GM19328 (cell line): Measurements from ENCODE around the gene SGCA.

Experiments
- ATAC-seq: cut with Tn5 transposase; IDR thresholded peaks from one replicate; pipeline ENCODE4 v1.9.1; 2021; ENCODE audit warnings: mild to moderate bottlenecking, moderate library complexity; ENCODE audit not compliant: unreplicated experiment

The SGCA gene

DNA sequence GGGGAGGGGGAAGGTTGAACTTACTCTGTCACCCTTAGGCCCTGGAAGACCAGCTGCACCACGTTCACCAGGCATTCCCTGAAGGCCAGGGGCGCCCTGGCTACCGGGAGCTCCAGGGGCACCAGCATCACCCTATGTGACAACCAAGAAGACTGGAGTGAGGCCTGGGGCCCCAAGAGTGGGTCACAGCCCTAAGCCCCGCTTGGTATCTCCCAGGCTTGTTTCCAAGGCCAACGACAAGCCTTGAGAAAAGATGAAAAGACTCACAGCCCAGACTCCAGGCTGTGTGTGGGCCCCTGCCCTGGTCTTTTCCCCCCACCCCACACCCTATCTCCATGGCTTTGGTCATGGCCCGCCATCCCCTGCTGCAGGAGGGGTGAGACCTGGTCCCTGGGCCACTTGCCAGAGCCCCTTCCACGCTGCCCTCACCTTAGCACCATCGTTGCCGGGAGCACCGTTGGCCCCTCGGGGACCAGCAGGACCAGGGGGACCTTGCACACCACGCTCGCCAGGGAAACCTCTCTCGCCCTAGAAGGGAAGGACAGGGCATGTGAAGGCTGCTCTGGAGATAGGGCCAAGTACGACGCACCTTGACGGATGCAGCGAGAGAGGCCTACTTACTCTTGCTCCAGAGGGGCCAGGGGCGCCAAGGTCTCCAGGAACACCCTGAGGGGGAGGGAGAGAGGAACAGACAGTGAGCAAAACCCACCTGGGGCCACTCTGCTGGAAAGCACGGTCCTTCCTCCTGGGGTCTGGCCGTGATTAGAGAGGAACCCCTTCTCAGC lies 25.7 kb downstream of the SGCA start:
- no peak for ATAC-seq

DNA sequence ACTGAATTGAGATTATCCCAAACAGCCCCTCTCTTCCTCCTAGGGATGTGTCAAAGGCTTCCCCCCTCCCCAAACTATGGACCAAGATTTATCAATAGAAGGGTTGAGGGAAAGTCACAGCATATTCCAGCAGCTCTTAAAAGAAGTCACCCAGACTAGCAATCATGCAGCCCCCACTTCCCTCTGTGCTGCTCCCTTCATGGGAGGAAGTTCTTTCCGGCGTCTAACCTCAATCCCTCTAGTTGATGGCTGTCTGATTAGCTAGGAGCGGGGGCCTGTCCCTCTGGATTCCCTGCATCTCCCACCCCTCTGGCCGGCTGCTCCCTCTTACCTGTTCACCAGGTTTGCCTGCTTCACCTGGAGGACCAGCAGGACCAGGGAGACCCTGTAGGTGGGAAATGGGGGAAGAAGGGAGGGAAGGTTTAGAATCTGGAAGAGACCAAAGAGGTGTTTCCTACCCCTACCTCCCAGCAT lies 26.4 kb downstream of the SGCA start:
- no peak for ATAC-seq

DNA sequence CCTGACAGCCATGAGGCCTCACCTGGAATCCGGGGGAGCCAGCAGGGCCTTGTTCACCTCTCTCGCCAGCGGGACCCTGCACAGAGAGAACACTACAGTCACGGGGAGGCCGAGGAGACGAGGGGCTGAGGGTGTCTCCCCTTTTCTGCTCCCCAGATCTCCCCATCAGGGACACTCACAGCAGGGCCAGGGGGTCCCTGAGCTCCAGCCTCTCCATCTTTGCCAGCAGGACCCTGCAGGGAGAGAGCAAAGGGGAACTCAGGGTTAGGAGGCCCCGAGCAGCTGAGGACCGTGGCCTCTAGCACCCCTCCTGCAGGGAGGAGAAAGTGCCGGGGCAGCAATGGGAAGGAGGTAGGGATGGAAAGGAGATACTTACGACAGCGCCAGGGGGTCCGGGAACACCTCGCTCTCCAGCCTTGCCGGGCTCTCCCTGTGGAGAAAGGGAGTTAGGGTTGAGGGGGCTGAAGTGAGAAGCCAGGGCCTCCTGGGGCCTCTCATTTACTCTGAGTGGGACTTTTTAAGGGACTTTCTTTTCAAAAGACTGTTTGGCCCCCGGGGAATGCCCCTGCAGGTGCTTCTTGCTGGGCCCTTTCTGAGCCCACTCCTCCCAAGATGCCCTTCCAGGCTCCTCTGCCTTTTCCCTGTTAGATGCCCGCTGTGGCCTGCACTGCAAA lies 26.9 kb downstream of the SGCA start:
- ATAC-seq, result no peak

DNA sequence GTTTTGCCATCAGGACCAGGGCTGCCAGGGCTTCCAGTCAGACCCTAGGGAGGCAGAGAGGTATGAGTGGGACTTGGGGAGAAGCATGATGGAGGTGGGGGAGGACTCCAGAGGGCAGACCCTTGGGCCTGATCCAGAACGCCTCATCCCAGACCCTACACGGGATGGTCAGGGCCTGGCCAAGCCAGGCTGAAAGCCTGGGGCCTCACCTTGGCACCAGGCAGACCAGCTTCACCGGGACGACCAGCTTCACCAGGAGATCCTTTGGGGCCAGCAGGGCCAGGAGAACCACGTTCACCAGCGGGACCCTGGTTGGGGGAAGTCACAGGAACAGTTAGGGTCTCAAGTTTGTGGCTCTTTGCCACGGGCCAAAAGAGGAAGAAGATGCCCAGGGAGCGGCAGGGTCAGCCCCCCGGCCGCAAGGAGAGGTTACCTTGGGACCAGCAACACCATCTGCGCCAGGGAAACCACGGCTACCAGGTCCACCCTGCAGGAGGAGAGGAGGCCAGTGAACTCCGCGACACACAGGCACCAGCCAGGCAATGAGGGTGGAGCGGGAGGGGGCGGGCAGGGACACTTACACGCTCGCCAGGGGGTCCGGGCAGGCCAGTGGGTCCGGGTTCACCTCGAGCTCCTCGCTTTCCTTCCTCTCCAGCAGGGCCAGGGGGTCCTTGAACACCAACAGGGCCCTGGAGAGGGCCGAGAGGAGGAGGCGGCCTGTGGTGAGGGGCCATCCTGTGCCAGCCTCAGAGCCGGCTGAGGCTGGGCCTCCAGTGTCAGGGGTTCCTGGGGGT lies 28.5 kb downstream of the SGCA start:
- ATAC-seq, result no peak

DNA sequence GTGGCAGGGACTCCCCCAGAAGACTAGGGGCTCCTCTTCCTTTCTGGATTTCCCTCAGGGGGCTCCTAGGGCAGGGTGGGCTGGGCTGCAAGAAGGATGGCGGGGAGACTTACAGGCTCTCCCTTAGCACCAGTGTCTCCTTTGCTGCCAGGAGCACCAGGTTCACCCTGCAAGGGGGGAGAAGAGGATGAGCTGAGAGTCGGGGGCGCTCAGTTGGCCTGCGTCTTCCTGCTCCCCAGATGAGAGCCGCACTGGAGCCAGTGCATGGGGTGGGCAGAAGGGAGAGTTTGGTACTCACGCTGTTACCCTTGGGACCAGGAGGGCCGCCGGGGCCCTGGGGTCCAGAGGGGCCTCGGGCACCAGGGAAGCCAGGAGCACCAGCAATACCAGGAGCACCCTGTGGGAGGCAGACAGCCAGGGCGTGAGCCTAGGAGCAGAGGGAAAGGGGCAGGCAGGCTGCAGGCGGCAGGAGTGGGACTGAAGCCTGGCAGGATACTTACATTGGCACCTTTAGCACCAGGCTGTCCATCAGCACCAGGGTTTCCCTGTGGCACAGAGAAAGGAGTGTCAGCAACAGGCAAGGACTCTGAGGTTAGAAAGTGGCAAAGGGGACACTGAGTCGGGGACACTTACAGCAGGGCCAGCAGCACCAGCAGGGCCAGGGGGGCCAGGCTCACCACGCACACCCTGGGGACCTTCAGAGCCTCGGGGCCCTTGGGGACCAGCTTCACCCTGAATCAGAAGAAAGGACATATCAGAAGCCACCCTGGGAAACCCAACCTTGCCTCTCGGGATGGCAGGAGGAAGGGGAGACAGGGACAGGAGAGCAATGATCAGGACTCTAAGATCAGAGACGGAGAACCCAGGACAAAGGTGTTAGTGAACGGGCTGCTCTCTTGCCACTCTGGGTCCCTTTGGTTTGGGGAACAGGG lies 29.4 kb downstream of the SGCA start:
- no peak for ATAC-seq

DNA sequence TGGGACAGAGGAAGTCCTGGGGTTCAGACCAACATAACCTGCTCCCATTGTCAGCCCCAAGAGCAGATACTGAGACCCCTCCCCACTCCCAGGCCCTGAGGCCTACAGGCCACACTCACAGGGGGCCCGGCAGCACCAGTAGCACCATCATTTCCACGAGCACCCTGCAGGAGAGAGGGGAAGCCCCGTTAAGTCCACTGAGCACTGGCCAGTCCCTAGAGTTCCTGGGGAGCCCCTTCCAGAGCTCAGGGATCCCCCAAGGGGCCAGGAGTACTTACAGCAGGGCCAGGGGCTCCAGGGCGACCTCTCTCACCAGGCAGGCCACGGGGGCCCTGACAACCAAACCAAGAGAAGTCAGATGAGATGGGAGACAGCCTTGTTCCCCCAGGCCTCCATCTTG lies 30.2 kb downstream of the SGCA start:
- ATAC-seq, result no peak

DNA sequence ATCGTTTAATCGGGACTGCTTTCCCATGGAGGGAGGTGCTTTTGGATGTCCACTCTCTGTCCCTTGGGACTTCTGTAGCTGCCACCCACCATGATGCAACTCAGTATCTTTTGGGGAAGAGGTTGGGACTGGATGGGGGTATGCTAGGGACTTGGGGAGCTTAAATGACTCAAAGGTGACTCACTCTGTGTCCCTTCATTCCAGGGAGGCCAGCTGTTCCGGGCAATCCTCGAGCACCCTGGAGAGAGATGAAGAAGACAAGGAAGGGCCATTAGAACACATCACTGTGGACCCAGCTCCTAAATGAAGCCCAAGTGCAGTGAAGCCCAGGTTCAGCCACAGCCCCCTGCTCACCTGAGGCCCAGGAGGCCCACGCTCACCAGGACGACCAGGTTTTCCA lies 31.0 kb downstream of the SGCA start:
- no peak for ATAC-seq

DNA sequence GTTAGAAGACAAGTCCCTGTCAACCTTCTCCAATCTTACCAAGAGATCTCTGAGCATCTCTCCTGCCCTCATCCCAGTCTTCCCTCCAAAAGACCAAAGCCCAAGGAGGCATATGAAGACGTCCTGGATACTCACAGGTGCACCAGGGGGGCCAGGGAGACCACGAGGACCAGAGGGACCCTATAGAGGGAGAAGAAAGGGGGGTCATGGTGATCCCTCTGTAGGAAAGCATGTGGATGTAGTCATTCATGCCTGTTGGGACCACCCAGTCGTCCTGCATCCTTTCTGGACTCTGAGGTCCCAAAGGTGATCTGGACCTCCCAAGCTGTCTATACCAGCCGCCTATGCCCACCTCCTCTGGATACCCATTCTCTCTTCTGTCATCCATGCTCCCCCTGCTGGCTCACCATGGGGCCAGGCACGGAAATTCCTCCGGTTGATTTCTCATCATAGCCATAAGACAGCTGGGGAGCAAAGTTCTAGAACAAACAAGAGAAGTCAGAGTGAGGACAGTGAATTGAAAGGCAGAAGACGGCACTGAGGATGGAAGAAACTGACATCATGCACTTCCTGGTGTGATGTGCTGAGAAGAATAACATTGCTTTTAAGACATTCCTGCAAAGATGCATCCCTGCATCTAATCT lies 32.3 kb downstream of the SGCA start:
- ATAC-seq, result no peak

DNA sequence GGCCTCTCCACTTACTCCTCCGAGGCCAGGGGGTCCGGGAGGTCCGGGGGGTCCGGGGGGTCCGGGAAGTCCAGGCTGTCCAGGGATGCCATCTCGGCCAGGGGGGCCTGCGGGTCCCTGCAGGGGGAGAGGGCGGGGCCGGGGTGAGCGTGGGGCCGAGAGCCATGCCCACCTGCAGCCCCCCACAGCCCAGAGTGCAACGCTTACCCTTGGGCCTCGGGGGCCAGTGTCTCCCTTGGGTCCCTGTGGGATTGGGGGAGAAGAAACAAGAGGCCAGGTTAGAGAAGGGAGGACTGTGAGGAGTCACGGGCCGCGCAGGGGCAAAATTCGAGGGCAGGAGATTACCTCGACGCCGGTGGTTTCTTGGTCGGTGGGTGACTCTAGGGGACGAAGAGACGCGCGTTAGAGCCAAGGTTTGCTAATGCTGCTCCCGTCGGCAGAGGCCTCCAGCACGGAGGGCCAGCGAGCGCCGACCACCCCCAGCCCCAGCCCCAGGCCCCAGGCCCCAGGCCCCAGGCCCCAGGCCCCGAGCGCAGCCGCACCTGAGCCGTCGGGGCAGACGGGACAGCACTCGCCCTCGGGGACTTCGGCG lies 33.5 kb downstream of the SGCA start:
- no peak for ATAC-seq

DNA sequence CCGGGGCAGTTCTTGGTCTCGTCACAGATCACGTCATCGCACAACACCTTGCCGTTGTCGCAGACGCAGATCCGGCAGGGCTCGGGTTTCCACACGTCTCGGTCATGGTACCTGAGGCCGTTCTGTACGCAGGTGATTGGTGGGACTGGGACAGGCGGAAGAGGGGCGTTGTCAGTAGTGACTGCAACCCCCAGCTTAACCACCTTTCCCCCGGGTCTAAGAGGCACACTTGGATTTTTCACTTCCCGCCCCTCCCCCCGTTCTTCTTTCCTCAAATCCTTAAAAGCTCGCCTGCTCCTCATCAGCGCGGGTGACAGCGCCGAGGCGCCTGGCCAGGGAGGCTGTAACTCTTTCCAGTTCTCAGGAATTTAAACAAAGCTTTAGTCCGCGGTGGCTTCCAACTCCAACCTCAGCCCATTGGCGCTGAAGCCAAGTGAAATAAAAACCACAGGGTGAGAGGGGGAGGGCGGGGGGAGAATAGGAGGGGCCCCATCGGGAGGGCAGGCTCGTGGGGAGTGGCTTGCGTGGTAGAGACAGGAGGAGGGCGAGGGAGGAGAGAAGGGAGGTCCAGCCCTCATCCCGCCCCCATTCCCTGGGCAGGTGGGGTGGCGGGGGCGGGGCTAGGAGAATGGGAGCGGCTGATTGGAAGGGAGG lies 34.1 kb downstream of the SGCA start:
- no peak for ATAC-seq

DNA sequence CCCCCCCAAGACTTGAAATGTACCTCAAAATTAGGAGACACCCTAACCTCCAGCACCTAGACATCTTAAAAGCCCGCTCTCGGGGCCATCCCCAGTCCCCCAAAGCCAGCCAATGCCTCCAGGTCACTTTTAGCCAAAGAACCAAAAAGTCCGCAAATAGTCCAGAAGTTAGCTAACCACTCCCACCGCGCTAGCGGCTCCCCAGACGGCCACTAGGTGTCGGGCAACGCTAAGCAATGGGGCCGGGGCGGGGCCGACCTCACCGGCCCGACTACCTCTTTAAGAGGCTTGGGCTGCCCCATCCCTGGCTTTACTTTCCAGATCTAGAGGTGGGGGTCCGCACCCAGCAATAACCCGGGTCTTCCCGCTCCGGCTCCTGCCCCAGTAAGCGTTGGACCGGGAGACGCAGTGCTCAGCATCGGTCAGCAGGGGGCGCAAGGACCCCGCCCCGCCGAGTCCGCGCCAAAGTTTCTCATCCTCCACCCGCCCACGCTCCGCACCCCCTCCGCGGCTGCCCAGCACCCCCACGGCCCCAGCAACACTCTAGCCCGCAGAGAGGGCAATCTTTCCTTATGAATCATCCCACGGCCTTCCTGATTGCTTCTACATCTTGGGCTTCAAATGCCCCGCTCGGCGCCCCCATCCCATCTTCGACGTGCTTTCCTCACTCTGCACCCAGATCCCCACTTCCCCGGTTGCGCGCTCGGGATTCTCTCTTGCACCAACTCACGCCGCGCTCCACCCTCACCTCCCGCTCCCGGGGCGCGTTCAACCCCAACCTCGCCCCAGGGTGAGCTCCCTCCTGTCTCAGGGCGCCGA lies 34.9 kb downstream of the SGCA start:
- ATAC-seq, result peak; percentile 66

DNA sequence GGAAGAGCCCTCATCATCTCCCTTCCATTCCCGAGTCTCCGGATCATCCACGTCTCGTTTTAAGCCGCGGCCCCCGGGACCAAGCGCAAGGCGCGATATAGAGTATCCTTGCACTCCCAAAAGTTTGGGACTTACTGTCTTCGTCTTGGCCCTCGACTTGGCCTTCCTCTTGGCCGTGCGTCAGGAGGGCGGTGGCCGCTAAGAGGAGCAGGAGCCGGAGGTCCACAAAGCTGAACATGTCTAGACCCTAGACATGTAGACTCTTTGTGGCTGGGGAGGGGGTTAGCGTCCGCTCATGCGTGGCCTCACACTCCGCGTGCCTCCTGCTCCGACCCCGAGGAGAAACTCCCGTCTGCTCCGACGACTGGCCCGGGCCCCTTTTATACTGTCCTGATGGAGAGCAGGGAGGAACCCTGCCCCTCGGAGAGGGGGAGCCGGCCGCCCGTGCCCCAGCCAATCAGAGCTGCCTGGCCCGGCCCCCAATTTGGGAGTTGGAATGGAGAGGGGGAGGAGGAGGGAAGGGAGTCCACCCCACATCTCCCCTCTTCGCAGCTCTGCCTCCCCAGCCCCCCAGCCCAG lies 35.6 kb downstream of the SGCA start, which contains the start of gene COL1A1:
Gene COL1A1, minus strand, starts transcription at position 356 of the 579 bp plus-strand sequence. Its CDS starts 118 bp downstream, at position 238.
- ATAC-seq, result no peak

DNA sequence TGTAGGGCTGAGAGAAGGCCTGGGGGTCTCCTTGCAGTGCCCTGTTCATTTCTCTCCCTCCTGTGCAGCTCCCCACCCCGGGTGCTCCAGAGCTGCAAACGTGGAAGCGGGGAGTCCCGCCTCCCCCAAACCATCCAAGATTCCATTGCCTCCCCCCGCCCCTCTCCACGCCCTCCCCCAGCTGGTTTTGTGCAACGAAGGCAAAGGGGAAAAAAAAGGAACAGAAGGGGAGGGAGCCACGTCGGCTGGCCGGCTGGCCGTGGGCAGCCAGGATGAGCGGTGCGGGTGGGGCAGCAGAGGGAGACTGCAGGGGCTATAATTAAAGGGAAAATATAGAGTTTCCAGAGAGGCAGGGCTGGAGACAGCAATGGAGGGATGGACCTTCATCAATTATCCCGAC lies 37.3 kb downstream of the SGCA start:
- no peak for ATAC-seq

DNA sequence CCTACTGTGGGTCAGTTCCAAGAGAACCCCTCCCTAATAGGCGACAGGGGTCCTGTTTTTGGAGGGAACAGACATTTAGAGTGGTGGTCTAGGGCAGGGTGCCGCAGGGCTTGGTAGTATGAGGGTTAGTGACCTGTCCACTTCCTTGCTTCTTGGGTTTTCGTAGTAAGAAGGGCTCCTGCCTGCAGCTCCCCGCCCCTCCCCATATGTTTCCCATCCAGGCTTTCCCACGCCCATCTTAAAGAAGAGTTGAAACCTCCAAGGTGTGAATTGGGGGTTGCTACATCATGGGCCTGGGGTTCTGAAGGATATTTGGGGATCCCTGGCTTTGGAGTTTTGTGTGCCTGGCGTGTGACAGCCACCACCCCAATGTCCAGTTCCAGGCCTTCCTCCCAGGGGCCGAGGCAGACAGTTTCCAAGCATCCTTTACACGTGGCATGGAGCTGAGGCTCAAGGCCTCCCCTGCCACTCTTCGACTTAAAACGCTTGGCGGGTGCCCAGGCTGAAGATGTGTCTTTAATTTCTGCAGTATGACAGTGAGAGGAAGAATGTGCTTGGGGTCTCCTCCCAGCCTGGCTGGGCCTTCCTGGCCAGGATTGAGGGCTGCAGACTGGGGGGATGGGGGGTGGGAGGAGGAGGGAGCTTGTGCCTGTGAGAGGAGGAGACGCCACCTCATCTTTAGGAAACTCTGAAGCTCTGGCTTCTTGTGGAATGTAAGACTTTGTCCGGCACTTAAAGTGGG lies 38.0 kb downstream of the SGCA start:
- ATAC-seq, result no peak

DNA sequence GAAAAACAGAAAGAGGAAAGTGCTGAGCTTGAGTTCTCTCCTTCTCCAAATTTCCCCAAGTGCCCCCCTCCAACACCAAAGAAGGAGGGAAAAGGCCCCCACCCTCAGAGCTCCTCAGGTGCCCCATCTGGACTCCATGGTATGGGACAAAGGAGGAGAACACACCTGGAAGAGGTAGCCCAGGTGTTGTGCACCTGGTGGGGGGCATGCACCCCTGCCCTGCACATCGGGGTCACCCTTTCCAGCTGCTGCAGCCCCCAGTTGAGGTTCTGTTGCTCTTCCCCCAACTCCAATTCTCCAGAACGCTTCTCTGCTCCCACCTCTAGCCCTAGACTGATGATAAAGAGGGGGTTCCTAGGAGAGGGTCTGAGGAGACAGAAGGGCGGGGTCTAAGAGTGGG lies 38.6 kb downstream of the SGCA start:
- no peak for ATAC-seq

DNA sequence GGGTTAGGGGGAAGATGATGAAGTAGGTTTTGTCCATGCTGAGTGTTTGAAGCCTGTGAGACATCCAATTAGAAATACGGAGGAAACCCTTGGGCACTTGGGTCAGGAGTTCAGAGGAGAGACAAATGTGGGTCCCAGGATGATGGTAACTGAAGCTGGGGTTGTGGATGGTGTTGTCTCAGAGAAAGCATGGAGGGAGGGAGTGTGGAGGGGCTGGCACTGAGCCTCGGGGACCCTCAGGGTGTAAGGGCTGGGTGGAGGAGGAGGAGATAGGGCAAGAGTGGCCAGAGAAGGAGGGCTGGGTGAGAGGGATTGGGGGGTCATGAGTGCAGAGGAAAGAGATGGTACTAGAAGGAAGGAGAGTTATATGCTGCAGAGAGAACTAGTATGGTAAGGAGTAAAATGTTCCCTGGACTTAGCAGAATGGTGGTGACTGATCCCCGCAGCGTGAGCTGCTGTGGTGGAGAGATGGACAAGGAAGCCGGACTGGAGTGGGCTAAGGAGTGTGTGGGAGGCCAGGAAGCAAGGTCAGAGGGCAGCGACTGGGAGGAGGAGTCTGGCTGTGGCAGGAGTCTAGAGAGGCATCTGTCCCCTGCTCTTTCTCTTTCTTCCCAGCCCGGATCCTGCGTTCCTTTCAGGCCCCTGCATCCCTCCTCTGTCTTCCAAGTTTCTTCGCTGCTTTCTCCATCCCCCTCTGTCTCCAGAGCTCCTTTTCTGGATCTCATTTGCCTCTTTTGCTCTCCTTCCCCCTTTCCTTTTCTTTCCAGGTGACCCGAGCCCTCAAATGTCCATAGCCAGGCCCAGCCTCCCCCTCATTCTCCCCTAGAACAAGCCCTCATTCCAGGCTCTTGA lies 39.5 kb downstream of the SGCA start:
- no peak for ATAC-seq
